Measurements from ENCODE around the gene KCNAB2.

DNA sequence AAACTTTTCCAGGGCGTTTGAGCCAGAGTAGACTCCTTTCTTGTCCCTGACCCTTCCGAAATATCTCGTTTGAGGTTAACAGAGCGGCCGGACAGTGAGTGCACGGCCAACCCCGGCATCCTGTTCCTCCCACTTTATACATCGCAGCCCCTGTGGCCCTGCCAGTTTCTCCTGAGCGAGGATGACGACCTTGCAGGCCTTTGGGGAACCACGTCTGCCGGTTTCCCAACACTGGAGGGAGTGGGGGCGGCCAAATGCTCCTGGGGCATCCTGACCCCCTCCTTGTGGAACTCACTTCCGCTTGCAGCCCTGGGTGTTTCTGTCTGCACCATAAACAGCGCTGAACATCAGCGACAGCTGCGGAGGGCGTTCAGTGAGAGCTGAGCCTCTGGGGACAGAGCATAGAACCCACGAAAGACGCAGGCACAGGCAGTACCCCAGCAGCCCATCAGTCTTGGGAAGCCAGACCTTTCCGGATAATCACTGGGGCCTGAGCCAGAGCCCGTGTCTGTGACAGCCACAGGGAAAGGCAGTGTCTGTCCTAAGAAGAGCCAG, 4.8 kb upstream of the KCNAB2 start:
- TF ChIP-seq, protein P1, sequence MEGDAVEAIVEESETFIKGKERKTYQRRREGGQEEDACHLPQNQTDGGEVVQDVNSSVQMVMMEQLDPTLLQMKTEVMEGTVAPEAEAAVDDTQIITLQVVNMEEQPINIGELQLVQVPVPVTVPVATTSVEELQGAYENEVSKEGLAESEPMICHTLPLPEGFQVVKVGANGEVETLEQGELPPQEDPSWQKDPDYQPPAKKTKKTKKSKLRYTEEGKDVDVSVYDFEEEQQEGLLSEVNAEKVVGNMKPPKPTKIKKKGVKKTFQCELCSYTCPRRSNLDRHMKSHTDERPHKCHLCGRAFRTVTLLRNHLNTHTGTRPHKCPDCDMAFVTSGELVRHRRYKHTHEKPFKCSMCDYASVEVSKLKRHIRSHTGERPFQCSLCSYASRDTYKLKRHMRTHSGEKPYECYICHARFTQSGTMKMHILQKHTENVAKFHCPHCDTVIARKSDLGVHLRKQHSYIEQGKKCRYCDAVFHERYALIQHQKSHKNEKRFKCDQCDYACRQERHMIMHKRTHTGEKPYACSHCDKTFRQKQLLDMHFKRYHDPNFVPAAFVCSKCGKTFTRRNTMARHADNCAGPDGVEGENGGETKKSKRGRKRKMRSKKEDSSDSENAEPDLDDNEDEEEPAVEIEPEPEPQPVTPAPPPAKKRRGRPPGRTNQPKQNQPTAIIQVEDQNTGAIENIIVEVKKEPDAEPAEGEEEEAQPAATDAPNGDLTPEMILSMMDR (IDR thresholded peaks at IDR 0.05; ENCODE audit: low read length): no peak
- TF ChIP-seq EZH2 (optimal IDR thresholded peaks at IDR 0.05; ENCODE audit: low read depth, low read length) (no peak), EZH2phosphoT487 (IDR thresholded peaks at IDR 0.05; ENCODE audit: low read length) (no peak)

Measured in MM.1S (cell line).